Astrocyte (in vitro differentiated cells and primary cell): ENCODE results near the gene JAKMIP1. TPM values are rescaled to one million over a fixed set of nuclear protein-coding genes. Genes with fewer than 3 reads are reported as not detected.

Source experiments
- DNase-seq: peaks from one replicate; pipeline ENCODE4 v3.0.0-alpha.2; 2010; ENCODE audit warnings: low read depth
- FAIRE-seq: peaks from 2 replicates; lab custom pipeline; 2011; peaks lifted over from hg19 to GRCh38; lab: Jason Lieb, UNC
- H2AFZ ChIP-seq: 2 replicates; pipeline ENCODE4 v1.6.0; 2012; ENCODE audit warnings: low read depth, low read length, inconsistent platforms
- H3K27ac ChIP-seq: 2 replicates; pipeline ENCODE4 v1.5.1; 2011; ENCODE audit warnings: low read depth, low read length, inconsistent platforms
- H3K27me3 ChIP-seq: 2 replicates; pipeline ENCODE4 v1.6.0; 2011; ENCODE audit warnings: low read length, inconsistent platforms; ENCODE audit not compliant: insufficient read depth
- H3K36me3 ChIP-seq: 2 replicates; pipeline ENCODE4 v1.5.1; 2011; ENCODE audit warnings: low read length, inconsistent platforms; ENCODE audit not compliant: insufficient read depth
- H3K4me1 ChIP-seq: 2 replicates; pipeline ENCODE4 v1.5.1; 2011; ENCODE audit warnings: low read length, inconsistent platforms; ENCODE audit not compliant: insufficient read depth
- H3K4me2 ChIP-seq: 2 replicates; pipeline ENCODE4 v1.6.0; 2012; ENCODE audit warnings: low read length, inconsistent platforms
- H3K4me3 ChIP-seq: 2 replicates; pipeline ENCODE4 v1.5.1; 2011; ENCODE audit warnings: low read depth, mild to moderate bottlenecking, low read length, inconsistent platforms; ENCODE audit not compliant: insufficient read depth
- H3K79me2 ChIP-seq: 2 replicates; pipeline ENCODE4 v1.6.0; 2012; ENCODE audit warnings: mild to moderate bottlenecking, low read length, inconsistent platforms; ENCODE audit not compliant: insufficient read depth
- H3K9ac ChIP-seq: 2 replicates; pipeline ENCODE4 v1.6.0; 2012; ENCODE audit warnings: mild to moderate bottlenecking, low read length, inconsistent platforms
- H3K9me3 ChIP-seq: 2 replicates; pipeline ENCODE4 v1.5.1; 2012; ENCODE audit warnings: low read depth, mild to moderate bottlenecking, low read length, inconsistent platforms; ENCODE audit not compliant: insufficient read depth
- H4K20me1 ChIP-seq: 2 replicates; pipeline ENCODE4 v1.6.0; 2012; ENCODE audit warnings: low read length, inconsistent platforms; ENCODE audit not compliant: insufficient read depth
- H3K27ac Mint-ChIP-seq: one replicate; pipeline ENCODE4 v1.8.0; 2021; ENCODE audit warnings: mild to moderate bottlenecking, mixed read lengths; ENCODE audit not compliant: unreplicated experiment
- H3K27me3 Mint-ChIP-seq: one replicate; pipeline ENCODE4 v1.8.0; 2021; ENCODE audit warnings: low read depth, mixed read lengths; ENCODE audit not compliant: unreplicated experiment
- H3K36me3 Mint-ChIP-seq: one replicate; pipeline ENCODE4 v1.8.0; 2021; ENCODE audit warnings: low read depth, mixed read lengths; ENCODE audit not compliant: unreplicated experiment
- H3K4me1 Mint-ChIP-seq: one replicate; pipeline ENCODE4 v1.8.0; 2021; ENCODE audit warnings: low read depth, mixed read lengths; ENCODE audit not compliant: unreplicated experiment
- H3K4me3 Mint-ChIP-seq: one replicate; pipeline ENCODE4 v1.8.0; 2021; ENCODE audit warnings: mild to moderate bottlenecking, moderate library complexity, mixed read lengths; ENCODE audit not compliant: unreplicated experiment
- H3K9me3 Mint-ChIP-seq: one replicate; pipeline ENCODE4 v1.8.0; 2021; ENCODE audit warnings: mild to moderate bottlenecking, mixed read lengths; ENCODE audit not compliant: unreplicated experiment
- EZH2 ChIP-seq: IDR thresholded peaks from 2 replicates; pipeline ENCODE4 v1.6.1; 2012; ENCODE audit warnings: mild to moderate bottlenecking, low read length, inconsistent platforms; ENCODE audit not compliant: insufficient read depth
- total RNA-seq: library from RNA; stranded (reverse); gene quantifications from 2 replicates; pipeline ENCODE4 v1.2.1, GENCODE V29; 2021
- TF ChIP-seq, protein P1 (sequence below): IDR thresholded peaks from 2 replicates; pipeline ENCODE4 v1.5.1; 2011; ENCODE audit warnings: low read depth, mild to moderate bottlenecking, inconsistent platforms, low read length, moderate library complexity; ENCODE audit not compliant: insufficient read depth

JAKMIP1 gene
- total RNA-seq, 1 donor from 2014 or later, result 0.50 TPM

DNA sequence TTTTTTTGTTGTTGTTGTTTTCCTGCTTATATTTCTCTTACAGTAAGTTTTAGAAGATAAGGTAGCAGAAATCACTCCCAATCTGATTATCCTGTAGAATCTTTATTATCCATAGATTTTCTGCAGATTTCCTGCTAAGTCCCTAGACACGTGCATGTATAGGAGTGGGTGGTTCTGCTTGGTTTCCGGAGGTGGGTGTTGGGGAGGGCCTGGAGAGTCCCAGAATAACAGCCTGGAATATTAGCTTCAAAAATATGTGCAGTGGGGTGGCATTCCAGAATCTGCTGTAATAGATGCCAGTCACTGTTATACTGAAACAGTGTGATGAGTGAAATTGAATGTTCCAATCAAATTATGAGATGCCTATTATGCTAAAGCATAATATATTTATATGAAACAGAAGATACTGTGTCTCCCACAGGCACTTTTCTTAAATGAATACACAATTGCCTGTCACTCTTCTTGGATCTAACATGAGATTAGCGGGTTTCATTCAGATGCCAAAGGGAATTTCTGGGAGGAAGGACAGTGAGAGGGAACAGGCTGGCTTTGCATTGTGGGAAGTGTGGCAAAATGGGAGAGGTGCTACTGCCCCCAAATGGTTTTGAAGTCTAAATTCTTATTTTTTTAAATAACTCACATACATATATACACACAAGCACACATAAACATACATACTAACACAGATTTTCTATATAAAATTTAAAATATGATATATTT is 219.8 kb downstream of the JAKMIP1 start:
- Mint-ChIP-seq H3K27me3 (peaks cover 23% of the 10 kb centered on the region), H3K27ac (no peak overlapping the region), H3K4me1 (peaks cover 6% of the 10 kb centered on the region), H3K36me3 (no peaks in the 10 kb centered on the region), H3K9me3 (peaks cover 8% of the 10 kb centered on the region), H3K4me3 (no peak overlapping the region)
- TF ChIP-seq EZH2, result no peak
- TF ChIP-seq, protein P1, sequence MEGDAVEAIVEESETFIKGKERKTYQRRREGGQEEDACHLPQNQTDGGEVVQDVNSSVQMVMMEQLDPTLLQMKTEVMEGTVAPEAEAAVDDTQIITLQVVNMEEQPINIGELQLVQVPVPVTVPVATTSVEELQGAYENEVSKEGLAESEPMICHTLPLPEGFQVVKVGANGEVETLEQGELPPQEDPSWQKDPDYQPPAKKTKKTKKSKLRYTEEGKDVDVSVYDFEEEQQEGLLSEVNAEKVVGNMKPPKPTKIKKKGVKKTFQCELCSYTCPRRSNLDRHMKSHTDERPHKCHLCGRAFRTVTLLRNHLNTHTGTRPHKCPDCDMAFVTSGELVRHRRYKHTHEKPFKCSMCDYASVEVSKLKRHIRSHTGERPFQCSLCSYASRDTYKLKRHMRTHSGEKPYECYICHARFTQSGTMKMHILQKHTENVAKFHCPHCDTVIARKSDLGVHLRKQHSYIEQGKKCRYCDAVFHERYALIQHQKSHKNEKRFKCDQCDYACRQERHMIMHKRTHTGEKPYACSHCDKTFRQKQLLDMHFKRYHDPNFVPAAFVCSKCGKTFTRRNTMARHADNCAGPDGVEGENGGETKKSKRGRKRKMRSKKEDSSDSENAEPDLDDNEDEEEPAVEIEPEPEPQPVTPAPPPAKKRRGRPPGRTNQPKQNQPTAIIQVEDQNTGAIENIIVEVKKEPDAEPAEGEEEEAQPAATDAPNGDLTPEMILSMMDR, result no peak
- Histone ChIP-seq H3K36me3 (no peaks in the 10 kb centered on the region), H3K4me3 (no peak overlapping the region), H3K4me2 (no peak overlapping the region), H3K27me3 (peaks cover 2% of the 10 kb centered on the region), H3K79me2 (no peaks in the 10 kb centered on the region), H3K27ac (no peak overlapping the region), H4K20me1 (no peaks in the 10 kb centered on the region), H2AFZ (no peak overlapping the region), H3K9me3 (peaks cover 3% of the 10 kb centered on the region), H3K4me1 (no peaks in the 10 kb centered on the region), H3K9ac (no peak overlapping the region)
- DNase-seq (no peak), FAIRE-seq (no peak)

GRCh38 chr4:5979981-5980380 is 220.4 kb downstream of the JAKMIP1 start:
- H2AFZ ChIP-seq, result no peak overlapping the region
- H3K9me3 ChIP-seq, result peaks cover 3% of the 10 kb centered on the region
- Mint-ChIP-seq H3K4me1 (peaks cover 6% of the 10 kb centered on the region), H3K36me3 (no peaks in the 10 kb centered on the region), H3K27me3 (peaks cover 28% of the 10 kb centered on the region), H3K9me3 (peaks cover 8% of the 10 kb centered on the region), H3K4me3 (no peak overlapping the region), H3K27ac (no peak overlapping the region)
- H3K27ac ChIP-seq, result no peak overlapping the region
- no peak overlapping the region for H3K4me2 ChIP-seq
- no peak overlapping the region for H3K9ac ChIP-seq
- H3K79me2 ChIP-seq, result no peaks in the 10 kb centered on the region
- no peaks in the 10 kb centered on the region for H3K4me1 ChIP-seq
- TF ChIP-seq EZH2, result no peak
- TF ChIP-seq, protein P1, result peak; percentile 22
- H3K36me3 ChIP-seq, result no peaks in the 10 kb centered on the region
- H4K20me1 ChIP-seq, result no peaks in the 10 kb centered on the region
- FAIRE-seq (no peak), DNase-seq (no peak)
- H3K4me3 ChIP-seq, result no peak overlapping the region
- peaks cover 2% of the 10 kb centered on the region for H3K27me3 ChIP-seq

- Mint-ChIP-seq H3K4me3 (no peak overlapping the region), H3K27ac (no peak overlapping the region), H3K9me3 (no peaks in the 10 kb centered on the region), H3K27me3 (peaks cover 38% of the 10 kb centered on the region), H3K4me1 (no peaks in the 10 kb centered on the region), H3K36me3 (no peaks in the 10 kb centered on the region)
- peaks cover 2% of the 10 kb centered on the region for H3K27me3 ChIP-seq
- H3K9ac ChIP-seq, result no peak overlapping the region
- H3K79me2 ChIP-seq, result no peaks in the 10 kb centered on the region
- TF ChIP-seq, protein P1, result no peak
- DNase-seq, result no peak
- no peak overlapping the region for H3K27ac ChIP-seq
- H3K9me3 ChIP-seq, result no peaks in the 10 kb centered on the region
- no peaks in the 10 kb centered on the region for H3K4me1 ChIP-seq
- no peak overlapping the region for H2AFZ ChIP-seq
- no peaks in the 10 kb centered on the region for H3K36me3 ChIP-seq
- no peak overlapping the region for H3K4me3 ChIP-seq
- H4K20me1 ChIP-seq, result no peaks in the 10 kb centered on the region
- no peak overlapping the region for H3K4me2 ChIP-seq
- no peak for FAIRE-seq
These were observed 223.4 kb downstream of the JAKMIP1 start for GRCh38 chr4:5976921-5977320.
